ENCODE results near the gene UNK.
"Not testable (repeated sequence)": the region's sequence is repeated elsewhere in the genome, so short reads cannot be mapped to it uniquely, and the experiment has no call there.

UNK gene

DNA sequence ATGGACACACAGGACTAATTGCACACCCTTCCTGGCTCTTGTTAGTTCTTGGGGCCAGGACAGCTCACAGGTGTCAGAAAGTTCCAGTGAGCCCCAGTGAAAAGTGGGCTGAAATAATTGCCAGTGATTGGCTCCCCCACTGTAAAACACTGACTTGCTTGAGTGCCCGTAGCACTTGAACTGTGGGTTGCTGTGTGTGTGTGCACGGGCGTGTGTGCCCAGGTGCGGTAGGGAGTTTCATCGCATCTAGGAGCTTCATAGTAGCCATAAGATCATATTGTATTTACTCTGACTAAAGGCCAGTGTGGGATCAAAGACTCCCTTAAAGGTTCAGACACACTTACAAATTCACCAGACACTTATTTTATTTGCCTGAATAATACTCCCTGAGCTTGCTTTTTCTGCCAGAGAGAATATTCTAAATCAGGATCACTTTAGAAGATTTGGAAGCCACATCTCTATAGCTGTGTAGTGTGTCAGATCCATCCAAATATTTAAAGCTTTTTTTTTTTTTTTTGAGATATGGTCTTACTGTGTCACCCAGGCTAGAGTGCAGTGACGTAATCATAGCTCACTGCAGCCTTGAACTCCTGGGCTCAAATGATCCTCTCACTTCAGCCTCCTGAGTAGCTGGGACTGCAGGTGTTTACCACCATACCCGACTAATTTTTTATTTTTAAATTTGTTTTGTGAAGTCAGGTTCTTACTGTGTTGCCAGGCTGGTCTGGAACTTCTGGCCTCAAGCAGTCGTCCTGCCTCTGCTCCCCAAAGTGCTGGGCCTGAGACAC, 11.4 kb downstream of the UNK start:
- no peak for DNase-seq (ENCODE audit: low read depth in 2 of 2)

DNA sequence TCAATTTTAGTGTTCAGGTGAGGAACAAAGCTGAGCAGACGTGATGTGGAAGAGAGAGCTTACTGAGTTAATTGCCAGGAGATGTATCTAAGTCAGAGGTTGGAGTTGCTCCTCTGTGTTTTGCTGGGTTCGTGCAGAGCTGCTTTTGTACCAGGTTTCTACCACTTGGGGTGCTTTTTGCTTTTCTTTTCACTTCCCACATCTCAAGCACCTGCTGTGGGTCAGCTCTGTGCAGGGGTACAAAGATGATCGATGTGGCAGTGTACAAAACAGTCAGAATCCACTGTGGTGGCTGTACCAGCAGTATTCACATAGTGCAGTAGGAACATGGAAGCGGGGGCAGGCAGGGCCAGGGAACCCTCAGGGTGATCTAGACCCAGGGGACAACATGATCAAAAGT, 14.8 kb downstream of the UNK start:
- DNase-seq (ENCODE audit: low read depth in 2 of 2): no peak

DNA sequence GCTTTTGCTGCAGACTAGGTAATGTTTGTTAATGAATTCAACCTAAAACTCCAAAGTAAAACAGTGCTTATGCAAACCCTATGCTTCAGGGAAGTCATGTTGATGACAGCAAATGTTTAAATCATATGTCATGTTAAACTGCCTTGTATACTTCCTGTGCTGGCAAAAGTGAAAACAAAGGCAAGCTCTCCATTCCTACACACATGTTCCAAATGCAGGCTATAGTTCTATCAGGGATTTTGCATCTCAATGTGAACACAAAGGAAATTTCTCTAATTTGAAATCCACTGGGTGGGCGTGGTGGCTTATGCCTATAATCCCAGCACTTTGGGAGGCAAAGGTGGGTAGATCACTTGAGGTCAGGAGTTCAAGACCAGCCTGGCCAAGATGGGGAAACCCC, 19.3 kb downstream of the UNK start:
- DNase-seq (ENCODE audit: low read depth in 2 of 2): no peak

DNA sequence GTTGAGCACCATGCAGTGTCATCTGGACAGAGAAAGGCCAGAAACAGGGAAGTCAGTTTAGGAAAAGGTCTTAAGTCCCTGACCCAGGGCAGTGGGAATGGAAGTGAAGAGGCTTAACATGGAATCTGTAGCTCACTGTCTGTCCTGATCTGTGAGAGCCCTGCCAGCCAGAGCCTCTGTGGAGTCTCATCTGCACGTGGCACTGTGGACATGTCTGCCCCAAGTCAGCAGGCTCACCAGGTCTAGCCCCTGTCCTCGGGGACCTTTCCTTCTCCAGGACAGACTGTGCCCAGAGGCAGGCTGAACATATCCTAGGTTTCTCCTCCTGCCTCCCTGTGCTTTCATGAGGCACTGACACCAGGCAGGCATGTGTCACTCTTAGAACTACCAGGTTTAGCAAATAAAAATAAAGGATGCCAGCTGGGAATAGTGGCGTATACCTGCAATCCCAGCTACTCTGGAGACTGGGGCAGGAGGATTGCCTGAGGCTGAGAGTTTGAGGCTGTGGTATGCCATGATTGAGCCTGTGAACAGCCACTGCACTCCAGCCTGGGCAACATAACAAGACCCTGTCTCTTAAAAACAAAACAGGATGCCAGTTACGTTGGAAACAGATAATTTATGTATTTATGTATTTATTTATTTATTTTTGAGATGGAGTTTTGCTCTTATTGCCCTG, 22.4 kb downstream of the UNK start:
- DNase-seq (ENCODE audit: low read depth in 2 of 2): no peak

DNA sequence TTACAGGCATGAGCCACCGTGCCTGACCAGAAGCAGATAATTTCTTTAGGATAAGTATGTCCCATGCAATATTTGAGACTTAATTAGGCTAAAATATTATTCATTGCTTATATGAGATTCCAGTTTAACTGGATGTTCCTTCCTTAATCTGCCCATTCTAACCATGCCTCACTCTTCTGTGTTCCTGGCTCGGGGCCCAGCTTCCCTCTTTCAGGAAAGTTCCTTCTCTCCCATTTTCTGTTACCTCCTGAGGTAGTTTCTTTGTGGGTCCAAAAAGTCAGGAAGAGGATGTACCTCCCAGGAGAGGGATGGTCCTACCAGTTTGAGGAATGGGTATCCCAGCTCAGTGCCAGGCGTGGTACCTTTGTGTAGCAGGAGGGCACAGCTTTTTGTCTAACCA, 23.3 kb downstream of the UNK start:
- DNase-seq (ENCODE audit: low read depth in 2 of 2): no peak

DNA sequence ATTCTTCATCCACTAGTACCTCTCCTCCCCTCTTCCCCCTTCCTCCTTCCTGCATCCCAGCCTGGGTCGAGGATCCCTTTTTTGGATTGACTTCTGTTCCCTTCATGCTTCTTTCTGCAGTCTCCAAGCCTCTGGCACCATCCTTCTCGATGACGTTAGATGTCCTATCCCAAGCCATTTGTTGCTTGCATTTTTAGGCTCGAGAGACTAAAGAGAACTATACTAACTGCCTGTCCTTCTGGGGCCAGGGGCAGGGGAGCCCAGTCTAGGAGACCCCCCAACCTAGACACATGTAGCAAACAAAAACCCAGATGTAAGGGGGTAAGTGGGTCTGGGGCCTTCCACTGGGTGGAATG, 23.9 kb downstream of the UNK start:
- no peak for DNase-seq (ENCODE audit: low read depth in 2 of 2)

DNA sequence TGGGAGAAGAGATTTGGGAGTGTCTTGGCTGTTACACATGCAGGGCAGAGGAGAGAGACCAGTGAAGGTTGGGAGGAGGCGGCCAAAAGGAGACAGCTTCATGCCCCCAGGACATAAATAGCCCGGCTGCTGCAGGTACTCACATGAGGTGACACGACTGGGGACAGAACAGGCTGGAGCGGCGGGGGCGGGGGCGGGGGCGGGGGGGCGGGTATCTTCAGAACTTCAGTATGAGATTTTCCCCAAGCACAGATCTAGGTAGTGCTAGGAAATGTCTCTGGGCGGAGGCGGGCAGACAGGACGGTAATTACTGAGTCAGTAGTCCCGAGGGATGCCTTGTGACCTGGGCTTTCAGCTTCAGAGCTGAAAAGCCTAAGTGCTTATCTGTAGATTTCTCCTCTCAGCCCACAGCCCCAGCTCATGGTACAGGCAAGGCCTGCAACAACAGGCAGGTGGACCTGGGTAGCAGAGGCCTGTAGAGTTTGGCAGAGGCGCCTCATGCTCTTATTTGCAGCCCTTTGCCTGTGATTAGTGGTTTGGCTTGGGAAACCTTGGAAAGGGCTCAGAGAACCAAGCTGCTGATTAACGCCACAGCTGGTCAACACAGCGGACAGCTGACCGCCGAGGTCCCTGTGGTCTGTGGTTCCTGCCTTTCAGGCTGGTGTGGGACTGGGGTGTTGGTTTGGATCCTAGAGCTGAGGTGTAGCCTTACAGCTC, 24.5 kb downstream of the UNK start:
- DNase-seq (ENCODE audit: low read depth in 2 of 2): no peak

DNA sequence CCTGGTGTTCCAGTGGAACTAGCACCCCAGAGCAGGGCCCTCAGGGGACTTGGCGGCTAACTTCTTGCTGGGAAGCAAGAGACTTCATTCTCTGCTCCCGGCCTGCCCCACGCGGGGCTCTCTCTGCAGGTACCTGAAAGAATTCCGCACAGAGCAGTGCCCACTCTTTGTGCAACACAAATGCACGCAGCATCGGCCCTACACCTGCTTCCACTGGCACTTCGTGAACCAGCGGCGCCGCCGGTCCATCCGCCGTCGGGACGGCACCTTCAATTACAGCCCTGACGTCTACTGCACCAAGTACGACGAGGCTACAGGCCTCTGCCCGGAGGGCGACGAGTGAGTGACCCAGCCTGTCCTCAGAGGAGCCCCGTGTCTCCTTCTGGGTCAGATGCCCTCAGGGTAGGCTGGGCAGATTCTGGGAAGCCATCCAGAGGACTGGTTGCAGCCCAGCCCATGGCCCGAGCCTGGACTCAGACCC, 25.1 kb downstream of the UNK start:
- no peak for DNase-seq (ENCODE audit: low read depth in 2 of 2)

DNA sequence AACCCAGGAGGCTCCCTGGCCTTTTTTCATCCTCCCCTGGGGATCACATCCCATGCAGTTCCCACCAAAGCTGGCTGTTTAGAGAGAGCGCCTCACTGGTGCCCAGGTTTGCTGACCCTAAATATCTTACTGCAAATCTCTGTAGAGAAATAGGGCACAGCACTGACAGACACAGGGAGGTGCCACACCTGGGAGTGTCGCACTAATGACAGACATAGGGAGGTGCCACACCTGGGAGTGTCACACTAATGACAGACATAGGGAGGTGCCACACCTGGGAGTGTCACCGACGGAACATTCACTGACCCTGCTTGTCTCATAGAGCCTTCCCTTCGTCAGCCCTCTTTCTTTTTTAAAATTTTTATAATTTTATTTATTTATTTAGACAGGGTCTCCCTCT, 25.6 kb downstream of the UNK start:
- DNase-seq (ENCODE audit: low read depth in 2 of 2): no peak

DNA sequence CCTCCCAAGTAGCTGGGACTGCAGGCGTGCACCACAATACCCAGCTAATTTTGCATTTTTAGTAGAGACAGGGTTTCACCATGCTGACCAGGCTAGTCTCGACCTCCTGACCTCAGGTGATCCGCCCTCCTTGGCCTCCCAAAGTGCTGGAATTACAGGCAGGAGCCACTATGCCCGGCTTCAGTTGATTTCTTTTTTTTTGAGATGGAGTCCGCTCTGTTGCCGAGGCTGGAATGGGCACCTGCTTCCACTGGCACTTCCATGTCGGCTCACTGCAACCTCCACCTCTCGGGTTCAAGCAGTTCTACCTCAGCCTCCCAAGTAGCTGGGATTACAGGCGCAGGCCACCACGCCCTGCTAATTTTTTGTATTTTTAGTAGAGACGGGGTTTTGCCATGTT, 26.1 kb downstream of the UNK start:
- DNase-seq (ENCODE audit: low read depth in 2 of 2): not testable (repeated sequence)

DNA sequence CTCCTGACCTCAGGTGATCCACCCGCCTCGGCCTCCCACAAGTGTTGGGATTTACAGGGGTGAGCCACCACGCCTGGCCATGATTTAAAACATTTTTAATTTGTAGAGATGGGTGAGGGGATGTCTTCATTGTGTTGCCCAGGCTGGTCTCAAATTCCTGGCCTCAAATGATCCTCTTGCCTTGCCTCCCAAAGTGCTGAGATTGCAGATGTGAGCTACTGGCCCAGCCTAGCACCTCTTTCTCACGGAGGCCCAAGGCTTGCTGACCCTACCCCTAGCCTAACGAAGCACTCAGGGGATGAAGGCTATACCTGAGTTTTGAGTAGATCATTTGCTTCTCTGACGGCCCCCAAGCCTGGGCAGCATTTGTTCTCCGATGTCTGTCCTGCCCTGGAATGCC, 26.6 kb downstream of the UNK start:
- DNase-seq (ENCODE audit: low read depth in 2 of 2): no peak

DNA sequence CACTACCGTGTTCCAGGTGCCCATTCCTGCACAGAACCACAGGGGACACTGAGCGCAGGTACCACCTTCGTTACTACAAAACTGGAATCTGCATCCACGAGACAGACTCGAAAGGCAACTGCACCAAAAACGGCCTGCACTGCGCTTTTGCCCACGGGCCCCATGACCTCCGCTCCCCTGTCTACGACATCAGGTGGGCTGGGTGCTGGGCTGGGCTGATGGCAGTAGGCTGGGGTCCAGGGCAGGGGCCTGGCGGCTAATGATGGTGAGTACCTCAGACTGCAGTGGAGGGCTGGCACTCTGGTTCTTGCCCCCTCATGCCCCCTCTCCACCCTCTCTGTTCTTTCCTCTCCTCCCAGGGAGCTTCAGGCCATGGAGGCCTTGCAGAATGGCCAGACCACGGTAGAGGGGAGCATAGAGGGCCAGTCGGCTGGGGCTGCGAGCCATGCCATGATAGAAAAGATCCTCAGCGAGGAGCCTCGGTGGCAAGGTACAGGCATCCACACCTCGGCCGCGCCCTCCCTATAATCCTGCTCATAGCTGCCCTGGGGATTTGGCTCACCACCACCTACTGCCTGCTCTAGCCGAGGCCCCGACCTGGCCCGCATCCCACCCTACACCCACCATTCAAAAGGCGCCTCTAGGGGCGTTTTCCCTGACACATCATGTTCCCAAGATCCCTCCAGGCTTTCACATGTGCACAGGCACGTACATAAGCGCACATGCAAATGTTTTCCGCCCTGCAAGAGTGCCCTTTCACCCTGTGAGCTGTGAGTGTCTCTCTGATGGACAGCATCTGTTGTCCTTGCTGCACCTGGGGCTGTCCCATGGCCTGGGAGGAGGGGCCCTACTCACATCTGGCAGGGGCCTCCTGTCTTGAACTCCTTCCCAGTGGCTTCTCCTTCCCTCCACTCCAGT, 27.7 kb downstream of the UNK start:
- DNase-seq (ENCODE audit: low read depth in 2 of 2): no peak

DNA sequence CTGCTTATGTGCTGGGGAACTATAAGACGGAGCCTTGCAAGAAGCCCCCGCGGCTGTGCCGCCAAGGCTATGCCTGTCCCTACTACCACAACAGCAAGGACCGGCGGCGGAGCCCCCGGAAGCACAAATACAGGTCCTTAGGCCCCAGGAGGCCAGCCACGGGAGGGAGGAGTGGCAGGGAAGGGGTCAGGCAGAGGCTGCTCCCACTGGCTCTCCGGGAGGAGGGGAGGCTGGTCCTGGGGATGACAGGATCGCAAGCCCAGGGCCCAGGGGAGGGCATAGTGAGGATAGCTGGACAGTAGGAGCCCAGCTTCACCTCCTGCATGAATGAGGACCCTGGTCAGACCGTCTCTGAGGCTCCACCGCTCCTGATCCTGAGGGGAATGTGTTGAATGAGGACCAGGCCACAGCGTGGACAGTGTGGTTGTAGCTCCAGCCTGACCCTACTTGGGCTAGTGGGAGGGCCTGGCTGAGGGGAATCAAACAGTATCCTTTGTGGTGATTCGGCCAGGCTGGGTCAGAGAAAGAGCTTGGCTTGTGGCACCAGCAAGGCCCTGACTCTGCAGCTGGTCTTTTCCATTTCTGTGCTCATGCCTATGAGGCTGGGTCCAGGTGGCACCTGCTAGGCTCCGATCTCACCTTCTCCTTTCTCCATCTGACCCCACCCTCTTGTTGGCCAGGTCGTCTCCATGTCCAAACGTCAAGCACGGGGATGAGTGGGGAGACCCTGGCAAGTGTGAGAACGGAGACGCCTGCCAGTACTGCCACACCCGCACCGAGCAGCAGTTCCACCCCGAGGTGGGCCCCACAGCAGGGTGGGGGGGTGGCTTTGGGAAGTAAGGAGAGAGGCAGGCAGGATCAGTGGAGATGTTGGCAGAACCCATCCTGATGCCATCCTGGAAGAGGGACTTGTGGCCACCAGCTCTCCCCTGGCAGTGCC, 28.7 kb downstream of the UNK start:
- no peak for DNase-seq (ENCODE audit: low read depth in 2 of 2)

DNA sequence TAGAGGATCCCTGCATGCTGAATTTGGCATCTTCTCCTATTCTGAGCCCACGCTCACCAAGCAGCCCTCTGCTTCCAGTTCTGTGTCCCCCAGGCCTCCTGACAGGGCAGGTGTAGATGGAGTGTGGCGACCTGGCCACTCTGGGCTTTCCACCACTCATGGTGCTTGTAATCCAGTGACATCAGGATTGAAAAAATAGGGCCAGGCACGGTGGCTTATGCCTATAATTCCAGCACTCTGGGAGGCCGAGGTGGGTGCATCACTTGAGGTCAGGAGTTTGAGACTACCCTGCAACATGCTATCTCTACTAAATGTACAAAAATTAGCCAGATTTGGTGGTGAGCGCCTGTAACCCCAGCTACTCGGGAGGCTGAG, 29.4 kb downstream of the UNK start:
- no peak for DNase-seq (ENCODE audit: low read depth in 2 of 2)

DNA sequence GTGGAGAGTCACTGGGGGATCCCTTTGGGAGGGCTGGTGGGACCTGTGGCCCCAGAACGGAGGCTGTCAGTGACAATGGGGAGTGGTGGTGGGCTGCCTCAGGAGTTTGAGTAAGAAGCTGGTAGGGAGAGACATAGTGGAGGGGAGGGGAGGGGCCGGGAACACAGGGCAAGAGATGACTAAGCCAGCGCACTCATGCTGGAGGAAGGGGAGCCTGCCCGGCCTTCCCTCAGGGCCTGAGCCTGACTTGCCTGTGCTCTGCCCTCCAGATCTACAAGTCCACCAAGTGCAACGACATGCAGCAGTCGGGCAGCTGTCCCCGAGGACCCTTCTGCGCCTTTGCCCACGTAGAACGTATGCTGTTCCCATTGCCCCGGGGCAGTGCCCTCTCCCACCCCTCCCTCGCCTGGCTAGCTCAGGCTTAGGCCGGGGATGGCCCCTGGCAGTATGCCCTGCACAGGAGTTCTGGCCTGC, 30.3 kb downstream of the UNK start:
- DNase-seq (ENCODE audit: low read depth in 2 of 2): no peak

DNA sequence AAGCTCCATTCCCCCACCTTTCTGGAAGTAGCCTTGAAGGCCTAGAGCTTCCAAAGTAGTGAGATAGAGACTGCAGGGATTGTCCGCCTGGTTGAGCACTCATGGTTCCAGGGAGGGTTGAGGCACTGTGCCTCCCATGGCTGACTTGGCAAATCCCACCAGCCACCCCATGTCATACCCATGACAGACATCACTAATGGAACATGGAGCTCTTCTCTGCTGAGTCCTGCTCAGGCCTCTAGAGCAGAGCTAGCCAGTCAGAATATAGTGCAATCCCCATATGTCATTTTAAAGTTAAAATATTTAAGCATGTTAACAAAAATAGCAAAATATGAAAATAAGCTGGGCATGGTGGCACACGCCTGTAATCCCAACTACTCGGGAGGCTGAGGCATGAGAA, 30.8 kb downstream of the UNK start:
- no peak for DNase-seq (ENCODE audit: low read depth in 2 of 2)

DNA sequence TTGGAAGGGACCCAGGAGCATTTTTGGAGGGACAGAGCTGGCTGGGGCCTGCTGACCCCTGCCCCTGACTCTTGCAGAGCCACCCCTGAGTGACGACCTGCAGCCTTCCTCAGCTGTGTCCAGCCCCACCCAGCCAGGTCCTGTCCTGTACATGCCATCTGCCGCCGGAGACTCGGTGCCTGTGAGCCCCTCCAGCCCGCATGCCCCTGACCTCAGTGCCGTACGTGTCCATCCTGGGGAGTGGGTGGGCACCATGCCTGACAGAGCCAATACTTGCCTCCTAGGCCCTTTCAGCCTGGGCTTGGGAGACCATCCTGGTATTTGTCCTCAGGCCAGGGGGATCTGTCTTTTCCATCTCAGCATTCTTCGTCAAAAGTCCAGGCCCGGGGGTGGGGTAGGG, 32.1 kb downstream of the UNK start:
- no peak for DNase-seq (ENCODE audit: low read depth in 2 of 2)

DNA sequence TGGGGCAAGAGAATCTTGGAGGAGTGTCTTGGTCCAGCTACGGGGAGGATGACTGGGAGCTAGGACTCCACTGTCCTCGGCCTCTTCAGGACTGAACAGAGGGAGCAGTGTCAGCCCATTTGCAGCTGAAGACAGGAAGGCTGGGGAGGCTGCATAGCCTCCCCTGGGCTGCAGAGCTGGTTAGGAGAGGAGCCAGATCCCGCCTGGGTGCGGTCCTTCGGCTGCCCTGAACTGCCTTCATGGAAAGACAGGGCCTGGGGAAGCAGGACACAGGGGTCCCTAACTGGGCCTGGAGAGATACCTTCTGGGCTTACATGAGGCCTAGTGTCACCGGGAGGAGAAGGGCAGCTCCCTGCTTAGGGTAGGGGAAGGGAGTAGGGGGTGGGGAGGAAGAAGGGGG, 33.0 kb downstream of the UNK start:
- no peak for DNase-seq (ENCODE audit: low read depth in 2 of 2)

DNA sequence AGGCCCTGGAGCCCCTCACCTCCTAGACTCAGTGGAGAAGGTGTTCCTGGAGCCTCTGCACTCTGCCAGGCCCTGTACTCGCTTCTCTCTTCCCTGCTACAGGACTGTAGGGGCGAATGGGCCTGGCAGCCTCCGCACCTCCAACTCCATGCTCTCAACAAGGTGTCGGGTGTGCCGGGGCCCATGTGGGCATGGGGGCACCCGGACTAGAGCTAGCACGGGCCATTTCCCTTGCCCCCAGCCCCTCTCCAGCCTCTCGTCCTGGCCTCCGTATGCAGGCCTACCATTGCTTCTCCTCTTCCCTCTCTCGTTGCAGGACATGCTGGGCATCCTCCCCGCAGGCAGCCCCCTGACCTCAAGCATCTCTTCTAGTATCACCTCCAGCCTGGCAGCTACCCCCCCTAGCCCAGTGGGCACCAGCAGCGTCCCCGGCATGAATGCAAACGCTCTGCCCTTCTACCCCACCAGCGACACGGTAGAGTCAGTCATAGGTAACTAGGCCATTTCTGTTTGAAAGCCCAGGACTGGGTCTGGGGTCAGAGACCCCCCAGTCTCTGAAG, 33.8 kb downstream of the UNK start:
- DNase-seq (ENCODE audit: low read depth in 2 of 2): no peak

DNA sequence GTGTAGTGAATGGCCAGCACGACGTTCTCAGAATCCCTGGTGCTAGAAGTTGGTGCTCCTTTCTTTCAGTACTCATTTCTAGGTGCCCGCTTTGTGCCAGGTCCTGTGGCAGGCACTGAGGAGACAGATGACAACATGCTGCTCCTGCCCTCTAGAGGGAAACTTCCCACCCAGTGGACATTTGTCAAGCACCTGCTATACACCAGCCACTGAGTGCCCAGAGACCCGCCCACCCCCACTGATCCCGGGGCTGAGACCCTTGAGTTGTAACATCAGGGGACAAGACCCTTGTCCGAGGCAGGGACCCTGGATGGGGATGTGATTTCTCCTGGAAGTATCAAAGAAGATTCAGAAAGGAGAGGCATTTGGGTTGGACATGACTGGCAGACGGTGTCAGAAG, 34.5 kb downstream of the UNK start:
- DNase-seq (ENCODE audit: low read depth in 2 of 2): no peak

All from stimulated activated CD4-positive, alpha-beta T cell treated with anti-CD3 and anti-CD28 coated beads, Interleukin-12 subunit alpha, Interleukin-12 subunit beta, amount 100 ng/mL, for 24 hours (primary cell).